ENCODE measurements around the gene KSR1. TPM values are rescaled to one million over a fixed set of nuclear protein-coding genes. Genes with fewer than 3 reads are reported as not detected.

KSR1 gene
- total RNA-seq, 2 experiments from 2014 or later = 44.4 to 47.6 TPM

- H3K9me3 Mint-ChIP-seq = no peaks in the 10 kb centered on the region
- ChIA-PET POLR2A (interaction anchor here (1.1 to 1.5 kb wide), 2 partner anchors 12 to 31 kb away, joined by 4 to 5 read pairs; no protein-coding TSS in a partner anchor), CTCF (no interaction called here)
- H3K36me3 Mint-ChIP-seq (ENCODE audit: low read depth) = no peaks in the 10 kb centered on the region
- no peaks in the 10 kb centered on the region for H3K27me3 Mint-ChIP-seq
- H3K4me1 Mint-ChIP-seq = peaks cover 9% of the 10 kb centered on the region
- DNase-seq = no peak
- H3K27ac Mint-ChIP-seq = no peak overlapping the region
- H3K4me3 Mint-ChIP-seq = no peak overlapping the region
Observed at GRCh38 chr17:27512031-27512430, 55.8 kb downstream of the KSR1 start.

GRCh38 chr17:27512511-27513346 is 56.5 kb downstream of the KSR1 start:
- DNase-seq = no peak
- Mint-ChIP-seq H3K4me1 (peaks cover 9% of the 10 kb centered on the region), H3K27me3 (no peaks in the 10 kb centered on the region), H3K36me3 (ENCODE audit: low read depth) (no peaks in the 10 kb centered on the region), H3K27ac (no peak overlapping the region), H3K9me3 (no peaks in the 10 kb centered on the region), H3K4me3 (no peak overlapping the region)
- ChIA-PET POLR2A (interaction anchor here (1.1 to 1.5 kb wide), 2 partner anchors 11 to 31 kb away, joined by 4 to 5 read pairs; no protein-coding TSS in a partner anchor), CTCF (no interaction called here)

- ChIA-PET CTCF (interaction anchor here (0.7 kb wide), 1 partner anchor 220 kb away, joined by 3 read pairs; no protein-coding TSS in a partner anchor), POLR2A (no interaction called here)
- Mint-ChIP-seq H3K9me3 (no peaks in the 10 kb centered on the region), H3K4me3 (no peak overlapping the region), H3K27me3 (no peaks in the 10 kb centered on the region), H3K27ac (no peak overlapping the region), H3K4me1 (peaks cover 14% of the 10 kb centered on the region), H3K36me3 (ENCODE audit: low read depth) (no peaks in the 10 kb centered on the region)
- no peak for DNase-seq
Observed at GRCh38 chr17:27513849-27514248, 57.6 kb downstream of the KSR1 start.

GRCh38 chr17:27514595-27515413 is 58.6 kb downstream of the KSR1 start:
- DNase-seq = no peak
- no peaks in the 10 kb centered on the region for H3K9me3 Mint-ChIP-seq
- peaks cover 18% of the 10 kb centered on the region for H3K4me1 Mint-ChIP-seq
- H3K36me3 Mint-ChIP-seq (ENCODE audit: low read depth) = no peaks in the 10 kb centered on the region
- no peak overlapping the region for H3K27ac Mint-ChIP-seq
- H3K4me3 Mint-ChIP-seq = no peak overlapping the region
- ChIA-PET CTCF (interaction anchor here (0.7 kb wide), 1 partner anchor 221 kb away, joined by 3 read pairs; no protein-coding TSS in a partner anchor), POLR2A (no interaction called here)
- H3K27me3 Mint-ChIP-seq = no peaks in the 10 kb centered on the region

GRCh38 chr17:27518048-27518447 is 61.8 kb downstream of the KSR1 start:
- no peak overlapping the region for H3K27ac Mint-ChIP-seq
- no peaks in the 10 kb centered on the region for H3K27me3 Mint-ChIP-seq
- no peaks in the 10 kb centered on the region for H3K9me3 Mint-ChIP-seq
- CTCF ChIA-PET = no interaction called here
- POLR2A ChIA-PET = interaction anchor here (1.0 kb wide), 1 partner anchor 51 kb away, joined by 3 read pairs; no protein-coding TSS in a partner anchor
- no peaks in the 10 kb centered on the region for H3K36me3 Mint-ChIP-seq (ENCODE audit: low read depth)
- no peak for DNase-seq
- peaks cover 23% of the 10 kb centered on the region for H3K4me1 Mint-ChIP-seq
- H3K4me3 Mint-ChIP-seq = no peak overlapping the region

- ChIA-PET POLR2A (interaction anchor here (1.0 kb wide), 1 partner anchor 52 kb away, joined by 3 read pairs; no protein-coding TSS in a partner anchor), CTCF (no interaction called here)
- DNase-seq = no peak
- no peaks in the 10 kb centered on the region for H3K9me3 Mint-ChIP-seq
- no peak overlapping the region for H3K27ac Mint-ChIP-seq
- no peaks in the 10 kb centered on the region for H3K27me3 Mint-ChIP-seq
- peaks cover 28% of the 10 kb centered on the region for H3K4me1 Mint-ChIP-seq
- H3K36me3 Mint-ChIP-seq (ENCODE audit: low read depth) = peaks cover 2% of the 10 kb centered on the region
- H3K4me3 Mint-ChIP-seq = no peak overlapping the region
Observed at GRCh38 chr17:27518545-27519521, 62.6 kb downstream of the KSR1 start.

- no peak overlapping the region for H3K27ac Mint-ChIP-seq
- H3K27me3 Mint-ChIP-seq = no peaks in the 10 kb centered on the region
- peaks cover 4% of the 10 kb centered on the region for H3K36me3 Mint-ChIP-seq (ENCODE audit: low read depth)
- no peak for DNase-seq
- H3K9me3 Mint-ChIP-seq = no peaks in the 10 kb centered on the region
- CTCF ChIA-PET = no interaction called here
- H3K4me3 Mint-ChIP-seq = no peak overlapping the region
- POLR2A ChIA-PET = no interaction called here
- H3K4me1 Mint-ChIP-seq = peaks cover 34% of the 10 kb centered on the region
Observed at GRCh38 chr17:27519550-27519949, 63.3 kb downstream of the KSR1 start.

- no peak overlapping the region for H3K4me3 Mint-ChIP-seq
- POLR2A ChIA-PET = interaction anchor here (1.5 kb wide), 1 partner anchor 25 kb away, joined by 5 read pairs; no protein-coding TSS in a partner anchor
- H3K27me3 Mint-ChIP-seq = no peaks in the 10 kb centered on the region
- H3K9me3 Mint-ChIP-seq = no peaks in the 10 kb centered on the region
- CTCF ChIA-PET = no interaction called here
- no peak for DNase-seq
- peaks cover 44% of the 10 kb centered on the region for H3K4me1 Mint-ChIP-seq
- no peak overlapping the region for H3K27ac Mint-ChIP-seq
- peaks cover 4% of the 10 kb centered on the region for H3K36me3 Mint-ChIP-seq (ENCODE audit: low read depth)
Observed at GRCh38 chr17:27520491-27521185, 64.4 kb downstream of the KSR1 start.

- DNase-seq = no peak
- H3K27ac Mint-ChIP-seq = no peak overlapping the region
- POLR2A ChIA-PET = interaction anchor here (1.5 kb wide), 1 partner anchor 24 kb away, joined by 5 read pairs; no protein-coding TSS in a partner anchor
- H3K4me1 Mint-ChIP-seq = peaks cover 52% of the 10 kb centered on the region
- H3K9me3 Mint-ChIP-seq = no peaks in the 10 kb centered on the region
- peaks cover 4% of the 10 kb centered on the region for H3K36me3 Mint-ChIP-seq (ENCODE audit: low read depth)
- CTCF ChIA-PET = no interaction called here
- no peak overlapping the region for H3K4me3 Mint-ChIP-seq
- no peaks in the 10 kb centered on the region for H3K27me3 Mint-ChIP-seq
Observed at GRCh38 chr17:27521281-27522027, 65.2 kb downstream of the KSR1 start.

GRCh38 chr17:27522028-27522635 is 65.9 kb downstream of the KSR1 start:
- H3K4me3 Mint-ChIP-seq = no peak overlapping the region
- peaks cover 58% of the 10 kb centered on the region for H3K4me1 Mint-ChIP-seq
- H3K9me3 Mint-ChIP-seq = no peaks in the 10 kb centered on the region
- ChIA-PET CTCF (no interaction called here), POLR2A (interaction anchor here (1.5 kb wide), 1 partner anchor 23 kb away, joined by 5 read pairs; no protein-coding TSS in a partner anchor)
- H3K36me3 Mint-ChIP-seq (ENCODE audit: low read depth) = peaks cover 4% of the 10 kb centered on the region
- no peak for DNase-seq
- H3K27ac Mint-ChIP-seq = no peak overlapping the region
- no peaks in the 10 kb centered on the region for H3K27me3 Mint-ChIP-seq

- no peak for DNase-seq
- ChIA-PET POLR2A (interaction anchor here (1.0 to 1.1 kb wide), 2 partner anchors 12 to 52 kb away, joined by 3 to 4 read pairs; no protein-coding TSS in a partner anchor), CTCF (no interaction called here)
- Mint-ChIP-seq H3K27me3 (no peaks in the 10 kb centered on the region), H3K27ac (no peak overlapping the region), H3K4me1 (peaks cover 67% of the 10 kb centered on the region), H3K36me3 (ENCODE audit: low read depth) (peaks cover 4% of the 10 kb centered on the region), H3K9me3 (no peaks in the 10 kb centered on the region), H3K4me3 (no peak overlapping the region)
Observed at GRCh38 chr17:27523712-27524111, 67.5 kb downstream of the KSR1 start.

All from activated CD4-positive, alpha-beta memory T cell treated with anti-CD3 and anti-CD28 coated beads, Interleukin-2, amount 10 ng/mL, durations not matched to agents 7 days and 5 days (primary cell).